ENCODE data around the gene IRAG1.

DNA sequence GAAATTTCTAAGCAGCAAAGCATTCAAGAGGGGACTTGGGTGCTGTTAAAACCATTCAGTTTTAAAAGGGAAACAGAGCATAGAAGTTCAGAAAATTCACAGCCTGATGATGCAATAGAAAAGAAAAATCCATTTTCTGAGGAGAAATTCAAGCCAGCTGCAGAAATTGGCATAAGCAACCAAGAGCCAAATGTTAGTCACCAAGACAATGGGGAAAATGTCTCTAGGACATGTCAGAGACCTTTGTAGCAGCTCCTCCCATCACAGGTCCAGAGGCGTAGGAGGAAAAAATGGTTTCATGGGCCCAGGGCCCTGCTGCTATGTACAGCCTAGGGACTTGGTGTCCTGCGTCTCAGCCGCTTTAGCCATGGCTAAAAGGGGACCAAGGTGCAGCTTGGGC lies 5.5 kb upstream of the IRAG1 start:
- no peak for TF ChIP-seq POLR2A (IDR thresholded peaks at IDR 0.05)
- TF ChIP-seq, protein P1, sequence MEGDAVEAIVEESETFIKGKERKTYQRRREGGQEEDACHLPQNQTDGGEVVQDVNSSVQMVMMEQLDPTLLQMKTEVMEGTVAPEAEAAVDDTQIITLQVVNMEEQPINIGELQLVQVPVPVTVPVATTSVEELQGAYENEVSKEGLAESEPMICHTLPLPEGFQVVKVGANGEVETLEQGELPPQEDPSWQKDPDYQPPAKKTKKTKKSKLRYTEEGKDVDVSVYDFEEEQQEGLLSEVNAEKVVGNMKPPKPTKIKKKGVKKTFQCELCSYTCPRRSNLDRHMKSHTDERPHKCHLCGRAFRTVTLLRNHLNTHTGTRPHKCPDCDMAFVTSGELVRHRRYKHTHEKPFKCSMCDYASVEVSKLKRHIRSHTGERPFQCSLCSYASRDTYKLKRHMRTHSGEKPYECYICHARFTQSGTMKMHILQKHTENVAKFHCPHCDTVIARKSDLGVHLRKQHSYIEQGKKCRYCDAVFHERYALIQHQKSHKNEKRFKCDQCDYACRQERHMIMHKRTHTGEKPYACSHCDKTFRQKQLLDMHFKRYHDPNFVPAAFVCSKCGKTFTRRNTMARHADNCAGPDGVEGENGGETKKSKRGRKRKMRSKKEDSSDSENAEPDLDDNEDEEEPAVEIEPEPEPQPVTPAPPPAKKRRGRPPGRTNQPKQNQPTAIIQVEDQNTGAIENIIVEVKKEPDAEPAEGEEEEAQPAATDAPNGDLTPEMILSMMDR (IDR thresholded peaks at IDR 0.05) = no peak
- TF ChIP-seq EP300 (IDR thresholded peaks at IDR 0.05) = no peak

Measured in tibial nerve (tissue), 4 donors.